VCaP (cell line): Measurements from ENCODE around the gene BTBD3.

Source experiments
- H3K27ac ChIP-seq: fragments of 450-650 bp; 2 replicates; pipeline ENCODE4 v1.5.1; 2017
- TF ChIP-seq, protein P1 (sequence below): fragments of 450-650 bp; conservative IDR thresholded peaks from 2 replicates; pipeline ENCODE4 v1.5.1; 2017; ENCODE audit warnings: mild to moderate bottlenecking, moderate library complexity

The BTBD3 gene

DNA sequence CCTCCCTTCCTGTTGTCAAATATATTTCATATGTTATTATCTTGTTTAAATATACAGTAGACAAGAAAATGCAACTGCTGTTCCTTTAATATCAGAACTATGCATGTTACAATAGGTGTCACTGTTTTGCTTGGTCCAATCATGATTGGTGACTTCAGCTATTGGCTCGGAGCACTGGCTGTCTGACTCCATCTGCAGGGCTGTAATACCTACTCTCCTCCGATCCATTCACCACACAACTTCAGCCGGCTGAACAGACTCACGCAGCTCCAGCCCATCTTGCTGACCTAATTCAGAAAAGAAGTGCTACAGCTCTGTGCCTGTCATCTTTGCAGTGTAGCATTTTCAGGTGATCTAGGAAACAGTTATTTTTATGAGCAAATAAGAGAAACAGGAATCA lies at the start of gene BTBD3:
Gene BTBD3 (plus strand): TSS at position 231 of the 400 bp plus-strand sequence. CDS start 383 bp downstream, outside the sequence.
- no peak within 1 kb of the TSS for H3K27ac ChIP-seq
- TF ChIP-seq, protein P1, sequence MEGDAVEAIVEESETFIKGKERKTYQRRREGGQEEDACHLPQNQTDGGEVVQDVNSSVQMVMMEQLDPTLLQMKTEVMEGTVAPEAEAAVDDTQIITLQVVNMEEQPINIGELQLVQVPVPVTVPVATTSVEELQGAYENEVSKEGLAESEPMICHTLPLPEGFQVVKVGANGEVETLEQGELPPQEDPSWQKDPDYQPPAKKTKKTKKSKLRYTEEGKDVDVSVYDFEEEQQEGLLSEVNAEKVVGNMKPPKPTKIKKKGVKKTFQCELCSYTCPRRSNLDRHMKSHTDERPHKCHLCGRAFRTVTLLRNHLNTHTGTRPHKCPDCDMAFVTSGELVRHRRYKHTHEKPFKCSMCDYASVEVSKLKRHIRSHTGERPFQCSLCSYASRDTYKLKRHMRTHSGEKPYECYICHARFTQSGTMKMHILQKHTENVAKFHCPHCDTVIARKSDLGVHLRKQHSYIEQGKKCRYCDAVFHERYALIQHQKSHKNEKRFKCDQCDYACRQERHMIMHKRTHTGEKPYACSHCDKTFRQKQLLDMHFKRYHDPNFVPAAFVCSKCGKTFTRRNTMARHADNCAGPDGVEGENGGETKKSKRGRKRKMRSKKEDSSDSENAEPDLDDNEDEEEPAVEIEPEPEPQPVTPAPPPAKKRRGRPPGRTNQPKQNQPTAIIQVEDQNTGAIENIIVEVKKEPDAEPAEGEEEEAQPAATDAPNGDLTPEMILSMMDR = no peak

DNA sequence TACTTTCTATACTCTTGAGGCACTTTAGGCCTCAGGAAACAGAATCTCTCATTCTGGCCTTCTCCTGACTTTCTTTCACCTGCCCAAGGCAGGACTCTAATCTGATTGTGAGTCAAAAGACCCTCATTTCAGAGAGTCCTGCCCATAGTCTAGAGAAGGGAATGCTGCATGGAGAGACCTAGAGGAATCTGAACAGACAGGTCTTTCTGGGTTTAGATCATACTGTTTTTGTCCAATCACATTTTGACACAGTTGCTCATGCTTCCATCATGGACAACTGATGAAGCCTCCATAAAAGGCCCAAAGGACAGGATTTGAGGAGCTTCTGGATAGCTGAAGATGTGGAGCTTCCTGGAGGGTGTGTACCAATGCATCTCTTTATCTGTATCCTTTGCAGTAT lies 48.1 kb upstream of the BTBD3 start:
- TF ChIP-seq, protein P1 = no peak
- no peak overlapping the region for H3K27ac ChIP-seq

DNA sequence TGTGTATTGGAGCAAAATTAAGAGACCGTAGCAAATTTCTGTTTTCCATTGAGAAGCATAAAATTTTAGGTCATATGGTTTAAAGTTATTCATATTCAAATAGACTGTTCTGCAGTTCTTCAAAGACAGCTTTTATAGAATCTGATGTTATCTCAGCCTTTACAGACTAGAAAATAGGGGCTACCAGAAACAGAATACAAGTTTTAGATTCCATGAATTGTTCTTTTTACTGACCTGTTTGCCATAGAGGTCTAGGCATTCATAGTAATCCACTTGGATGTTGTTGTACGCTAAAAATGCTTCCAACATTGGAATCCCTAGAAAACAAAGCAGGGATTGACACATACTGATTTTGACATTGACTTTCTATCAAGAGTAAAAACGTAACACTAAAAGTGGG lies 47.3 kb upstream of the BTBD3 start:
- TF ChIP-seq, protein P1 = no peak
- H3K27ac ChIP-seq = no peak overlapping the region

DNA sequence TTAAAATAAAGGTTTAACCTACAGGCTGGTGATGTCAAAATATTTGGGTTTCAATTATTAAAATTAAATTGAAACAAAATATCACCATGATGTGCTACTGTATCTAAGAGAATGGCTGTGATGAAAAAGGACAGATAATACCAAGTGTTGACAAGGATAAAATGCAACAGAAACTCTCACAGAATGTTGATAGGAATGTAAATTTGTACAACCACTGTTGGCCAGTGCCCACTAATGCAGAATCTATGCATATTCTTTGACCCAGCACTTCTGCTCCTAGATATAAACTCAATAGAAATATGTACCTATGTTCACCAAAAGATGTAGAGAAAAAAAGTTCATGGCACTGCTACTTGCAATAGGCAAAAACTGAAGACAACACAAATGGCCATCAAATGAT lies 41.1 kb upstream of the BTBD3 start:
- TF ChIP-seq, protein P1 = no peak
- H3K27ac ChIP-seq = no peak overlapping the region

DNA sequence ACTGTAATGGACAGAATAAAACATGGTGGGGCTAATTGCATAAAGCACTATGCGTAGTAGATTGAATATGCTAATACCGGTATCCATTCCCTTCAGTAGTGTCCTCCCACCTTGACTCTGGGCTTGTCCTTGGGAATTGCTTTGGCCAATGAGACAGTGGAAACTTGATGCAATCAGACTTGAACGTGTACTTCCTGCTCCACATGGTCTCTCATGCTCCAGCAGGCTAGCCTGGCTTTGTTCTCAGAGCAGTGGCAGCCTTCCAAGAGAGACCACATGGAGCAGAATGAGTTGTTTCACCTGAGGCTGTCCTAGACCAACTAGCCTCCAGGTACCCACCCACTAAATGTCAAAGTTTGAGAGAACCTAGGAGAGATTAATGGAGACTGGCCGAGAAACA lies 37.0 kb upstream of the BTBD3 start:
- TF ChIP-seq, protein P1 = no peak
- H3K27ac ChIP-seq = no peak overlapping the region

DNA sequence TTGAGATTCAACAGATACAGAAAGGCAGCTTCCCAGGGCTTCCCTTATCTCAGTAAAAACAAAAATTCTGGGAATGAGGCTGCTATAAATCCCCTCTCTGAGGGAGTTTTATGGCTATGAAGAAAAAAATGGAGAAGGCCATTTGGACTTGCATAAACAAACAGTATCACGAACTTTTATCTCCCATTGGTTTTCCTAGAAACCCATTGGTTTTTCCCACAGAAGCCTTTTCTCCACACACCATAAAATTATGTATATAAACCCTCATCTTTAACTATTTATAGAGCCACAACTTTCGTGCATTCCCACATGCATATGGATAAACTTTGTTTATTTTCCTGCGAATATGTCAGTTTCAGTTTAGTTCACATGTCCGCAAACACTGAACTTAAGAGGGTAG lies 36.2 kb upstream of the BTBD3 start:
- TF ChIP-seq, protein P1 = no peak
- H3K27ac ChIP-seq = no peak overlapping the region

DNA sequence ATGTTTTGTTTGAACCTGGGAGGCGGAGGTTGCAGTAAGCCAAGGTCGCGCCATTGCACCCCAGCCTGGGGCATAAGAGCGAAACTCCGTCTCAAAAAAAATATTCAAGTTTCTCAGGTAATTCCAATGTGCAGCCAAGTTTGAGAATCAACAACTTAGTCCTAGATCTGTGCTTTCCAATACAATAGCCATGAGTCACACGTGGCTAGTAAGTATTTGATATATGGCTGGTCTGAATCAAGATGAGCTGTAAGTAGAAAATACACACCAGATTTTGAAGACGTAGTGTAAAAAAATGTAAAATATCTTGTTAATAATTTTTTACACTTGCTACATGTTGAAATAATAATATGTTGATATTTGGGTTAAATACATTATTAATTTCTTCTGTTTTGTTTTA lies 35.0 kb upstream of the BTBD3 start:
- no peak overlapping the region for H3K27ac ChIP-seq
- TF ChIP-seq, protein P1 = no peak

DNA sequence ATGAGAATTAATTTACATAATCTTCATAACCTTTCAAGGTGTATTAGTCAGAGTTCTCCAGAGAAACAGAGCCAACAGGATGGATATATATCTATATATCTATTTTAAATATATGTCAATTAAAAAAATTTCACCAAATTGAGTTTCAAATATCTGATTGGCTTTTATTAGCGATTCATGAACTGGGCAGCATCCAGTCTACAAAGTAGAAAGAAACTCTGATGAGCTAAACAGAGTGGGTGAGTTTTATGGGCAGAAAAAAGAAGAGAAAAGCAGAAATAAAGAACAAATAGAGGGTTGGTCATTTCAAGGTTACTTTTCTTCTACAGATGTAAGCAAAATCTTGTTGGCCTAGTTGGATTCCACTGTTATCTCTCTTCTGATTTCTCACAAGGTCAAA lies 29.0 kb upstream of the BTBD3 start:
- no peak overlapping the region for H3K27ac ChIP-seq
- TF ChIP-seq, protein P1 = no peak
